GM12878 (cell line): ENCODE results near the gene EPB41L2. TPM values are rescaled to one million over a fixed set of nuclear protein-coding genes. Genes with fewer than 3 reads are reported as not detected.

Experiments used
- ATAC-seq: fragments of 200-7000 bp; cut with Tn5 transposase; 3 replicates; pipeline ENCODE4 v1.9.1; 2020; ENCODE audit warnings: mild to moderate bottlenecking, moderate library complexity
- BruUV-seq: library from RNA; stranded (reverse); fragments of 400-500 nt; replicated peaks from 2 replicates; lab custom pipeline; 2021; lab: Mats Ljungman, UMichigan
- CTCF ChIA-PET: fragments of 300-600 bp; sonication (Branson Sonifier 250); formaldehyde crosslinking; extraction: SDS; loops from one replicate; lab custom pipeline; 2021; ENCODE audit warnings: inconsistent platforms; lab: Yijun Ruan, JAX
- POLR2A ChIA-PET: fragments of 350-600 bp; formaldehyde crosslinking; extraction: SDS; loops from one replicate; lab custom pipeline; 2021; ENCODE audit warnings: inconsistent platforms; lab: Charles Lee
- RAD21 ChIA-PET: fragments of 300-600 bp; sonication (Branson Sonifier 250); formaldehyde crosslinking; loops from one replicate; lab custom pipeline; 2023; ENCODE audit warnings: antibody characterized with exemption; ENCODE audit not compliant: unreplicated experiment; lab: Charles Lee
- SMC1A ChIA-PET: fragments of 300-600 bp; sonication (Branson Sonifier 250); formaldehyde crosslinking; loops from one replicate; lab custom pipeline; 2023; ENCODE audit not compliant: unreplicated experiment, uncharacterized antibody; lab: Charles Lee
- DNase-seq: peaks from one replicate; pipeline ENCODE4 v3.0.0-alpha.2; 2011; ENCODE audit warnings: low read depth, low spot score
- FAIRE-seq: peaks from 3 replicates; lab custom pipeline; 2011; peaks lifted over from hg19 to GRCh38; lab: Jason Lieb, UNC
- H2AFZ ChIP-seq: 2 replicates; pipeline ENCODE4 v1.6.0; 2011; ENCODE audit warnings: low read depth, low read length, control low read depth; ENCODE audit not compliant: control insufficient read depth
- H3K27ac ChIP-seq: 2 replicates; pipeline ENCODE4 v1.5.1; 2011; ENCODE audit warnings: control low read depth; ENCODE audit not compliant: control insufficient read depth, insufficient read depth
- H3K27me3 ChIP-seq, 2 experiments: replicated peaks in 1 of 2; 2 replicates each; pipeline versions ENCODE4 v1.6.0 to v1.6.1; 2011; ENCODE audit warnings: low read length in 1 of 2; ENCODE audit not compliant: control insufficient read depth in 2 of 2, insufficient read depth in 2 of 2
- H3K36me3 ChIP-seq, 2 experiments: 2 replicates each; pipeline ENCODE4 v1.5.1; 2011; ENCODE audit warnings: low read length in 1 of 2; ENCODE audit not compliant: control insufficient read depth in 2 of 2, insufficient read depth in 2 of 2
- H3K4me1 ChIP-seq: 2 replicates; pipeline ENCODE4 v1.6.1; 2011; ENCODE audit warnings: mild to moderate bottlenecking, low read length, moderate library complexity, mixed read lengths; ENCODE audit not compliant: control insufficient read depth, insufficient read depth
- H3K4me2 ChIP-seq: 2 replicates; pipeline ENCODE4 v1.6.0; 2011; ENCODE audit warnings: control low read depth; ENCODE audit not compliant: control insufficient read depth, insufficient read depth
- H3K4me3 ChIP-seq: fragments of 200-600 bp; sonication (generic); 2 replicates; pipeline ENCODE4 v1.5.1; 2016
- H3K79me2 ChIP-seq: 2 replicates; pipeline ENCODE4 v1.6.0; 2011; ENCODE audit warnings: low read length; ENCODE audit not compliant: control insufficient read depth, insufficient read depth
- H3K9ac ChIP-seq: 2 replicates; pipeline ENCODE4 v1.8.0; 2011; ENCODE audit warnings: low read length, control low read depth, mixed read lengths; ENCODE audit not compliant: control insufficient read depth, insufficient read depth
- H3K9me3 ChIP-seq: replicated peaks from 3 replicates; pipeline ENCODE4 v1.5.1; 2011; ENCODE audit warnings: mild to moderate bottlenecking, low read length; ENCODE audit not compliant: control insufficient read depth, insufficient read depth
- H4K20me1 ChIP-seq: 2 replicates; pipeline ENCODE4 v1.6.0; 2011; ENCODE audit not compliant: control insufficient read depth, insufficient read depth
- CHD2 ChIP-seq: IDR thresholded peaks from 2 replicates; pipeline ENCODE4 v1.6.1; 2011; ENCODE audit warnings: low read depth, low read length, improper control_type of control experiment, borderline replicate concordance
- EZH2 ChIP-seq: IDR thresholded peaks from 2 replicates; pipeline ENCODE4 v1.6.1; 2012; ENCODE audit warnings: low read depth, mild to moderate bottlenecking, control low read depth, inconsistent platforms, low read length, borderline replicate concordance; ENCODE audit not compliant: control insufficient read depth
- FOXK2 ChIP-seq: fragments of 450-650 bp; IDR thresholded peaks from 2 replicates; pipeline ENCODE4 v1.6.1; 2017; ENCODE audit warnings: mild to moderate bottlenecking, moderate library complexity
- IKZF1 ChIP-seq: fragments of 450-650 bp; conservative IDR thresholded peaks from 2 replicates; pipeline ENCODE4 v1.6.1; 2017; ENCODE audit warnings: antibody characterized with exemption, mild to moderate bottlenecking
- JUNB ChIP-seq: IDR thresholded peaks from 2 replicates; pipeline ENCODE4 v1.6.1; 2016; ENCODE audit warnings: antibody characterized with exemption, mild to moderate bottlenecking
- MTA3 ChIP-seq: IDR thresholded peaks from 2 replicates; pipeline ENCODE4 v1.6.1; 2012; ENCODE audit warnings: low read length, inconsistent platforms, borderline replicate concordance
- NFYA ChIP-seq: IDR thresholded peaks from 2 replicates; pipeline ENCODE4 v1.6.1; 2011; ENCODE audit warnings: low read depth, mild to moderate bottlenecking, low read length, improper control_type of control experiment, borderline replicate concordance
- RAD21 ChIP-seq: IDR thresholded peaks from 2 replicates; pipeline ENCODE4 v1.6.1; 2011; ENCODE audit warnings: mild to moderate bottlenecking, low read depth, low read length, moderate library complexity; ENCODE audit not compliant: insufficient read depth
- SMC3 ChIP-seq: IDR thresholded peaks from 2 replicates; pipeline ENCODE4 v1.6.1; 2011; ENCODE audit warnings: low read length, improper control_type of control experiment, borderline replicate concordance
- SREBF1 ChIP-seq: IDR thresholded peaks from 2 replicates; pipeline ENCODE4 v1.6.1; 2012; ENCODE audit warnings: mild to moderate bottlenecking, low read length
- TCF7 ChIP-seq: IDR thresholded peaks from 2 replicates; pipeline ENCODE4 v1.6.1; 2014; ENCODE audit warnings: antibody characterized with exemption, borderline replicate concordance
- ZNF217 ChIP-seq: fragments of 450-650 bp; IDR thresholded peaks from 2 replicates; pipeline ENCODE4 v1.6.1; 2017; ENCODE audit warnings: antibody characterized with exemption, mild to moderate bottlenecking
- ZSCAN29 ChIP-seq: fragments of 450-650 bp; IDR thresholded peaks from 2 replicates; pipeline ENCODE4 v1.6.1; 2017; ENCODE audit warnings: mild to moderate bottlenecking, moderate library complexity
- WGBS: methylation state at CpG from one replicate; pipeline ENCODE4 v1.1.6; 2016; ENCODE audit warnings: low lambda C conversion rate; ENCODE audit not compliant: insufficient replicate concordance, insufficient coverage; ENCODE audit errors: missing lambda C conversion rate; 5-methylcytosine and 5-hydroxymethylcytosine counted together
- in situ Hi-C: fragments of 300-500 bp; cut with MboI; formaldehyde crosslinking; loops from 9 replicates; pipeline ENCODE4 v1.14.3; 2018; ENCODE audit warnings: mixed read lengths
- intact Hi-C: fragments of 100-400 bp; cut with micrococcal nuclease; formaldehyde crosslinking; loops from one replicate; pipeline ENCODE4 v1.14.2; 2022; ENCODE audit not compliant: unreplicated experiment
- polyA plus RNA-seq, 11 experiments: library from polyadenylated mRNA; depleted of rRNA in 4 of 11; unstranded in 6 of 11; stranded (reverse) in 5 of 11; fragments of >200 nt; fragmentation: Nextera tagmentation in 4 of 11; fragmentation: Illumina TruSeq in 1 of 11; extraction: Ambion mirVana in 4 of 11; extraction: Trizol in 1 of 11; gene quantifications; 1 replicate in 1 of 11; 2 replicates in 10 of 11; pipeline versions ENCODE4 v1.2.1 to v1.2.3, GENCODE V29; 2011 to 2016; ENCODE audit warnings: inconsistent platforms in 2 of 11, missing spikeins in 2 of 11, low read depth in 1 of 11
- total RNA-seq, 4 experiments: library from RNA; depleted of rRNA in 3 of 4; stranded (reverse); fragments of >200 nt in 3 of 4; fragmentation: Illumina TruSeq in 1 of 4; extraction: Trizol in 1 of 4; gene quantifications; 2 replicates each; pipeline versions ENCODE4 v1.2.1 to v1.2.3, GENCODE V29; 2013 to 2021
- TF ChIP-seq, protein P1 (sequence below): fragments of 450-650 bp; formaldehyde crosslinking; IDR thresholded peaks from 2 replicates; pipeline ENCODE4 v1.4.0; 2022; ENCODE audit warnings: mild to moderate bottlenecking, moderate library complexity
- TF ChIP-seq, protein P2 (sequence below): IDR thresholded peaks from 2 replicates; pipeline ENCODE4 v1.6.1; 2011; ENCODE audit warnings: low read depth, low read length, improper control_type of control experiment, borderline replicate concordance

The EPB41L2 gene
- total and polyA plus RNA-seq, 10 of the 15 experiments (the other 5 are each of a cell fraction or from before 2014, with no cell fraction given): 7.4 to 41.6 (median 19.0) TPM

- ChIA-PET SMC1A (interaction anchor here (1.2 to 17.6 kb wide), 2 partner anchors 19 to 220 kb away, joined by 3 to 301 read pairs; no protein-coding TSS in a partner anchor), RAD21 (interaction anchor here (2.6 kb wide), 1 partner anchor 11 kb away, joined by 10 read pairs; no protein-coding TSS in a partner anchor), POLR2A (no interaction called here), CTCF (interaction anchor here (1.8 kb wide), 1 partner anchor 11 kb away, joined by 14 read pairs; no protein-coding TSS in a partner anchor)
- Histone ChIP-seq H3K9ac (no peak overlapping the region), H3K27ac (no peak overlapping the region), H3K79me2 (no peaks in the 10 kb centered on the region), H3K9me3 (no peaks in the 10 kb centered on the region), H2AFZ (no peak overlapping the region), H4K20me1 (no peaks in the 10 kb centered on the region), H3K4me2 (no peak overlapping the region), H3K4me1 (no peaks in the 10 kb centered on the region), H3K4me3 (no peak overlapping the region), H3K27me3 (no peaks in the 10 kb centered on the region), H3K36me3 (peaks cover 4 to 6% of the 10 kb centered on the region in 2 experiments)
- no peak for FAIRE-seq
- ATAC-seq: no peak
- in situ Hi-C loops: no loop called here
- intact Hi-C loops: no loop called here
- TF ChIP-seq JUNB (no peak), EZH2 (no peak), ZSCAN29 (no peak), ZNF217 (no peak), MTA3 (no peak), CHD2 (no peak), SMC3 (no peak), IKZF1 (no peak)
- 91% methylated on average over 5 of the region's 5 CpGs for WGBS
- no peak for DNase-seq
- no TSS peak for BruUV-seq
These were observed 166.8 kb downstream of the EPB41L2 start for GRCh38 chr6:130896249-130896648.

- intact Hi-C loops: no loop called here
- FAIRE-seq (no peak), DNase-seq (no peak), ATAC-seq (no peak)
- WGBS: 72% methylated on average over 2 of the region's 2 CpGs
- peaks cover 4% of the 10 kb centered on the region in 2 experiments for H3K36me3 ChIP-seq
- RAD21 ChIA-PET: interaction anchor here (2.6 kb wide), 1 partner anchor 10 kb away, joined by 10 read pairs; no protein-coding TSS in a partner anchor
- no peaks in the 10 kb centered on the region for H3K4me1 ChIP-seq
- H4K20me1 ChIP-seq: no peaks in the 10 kb centered on the region
- in situ Hi-C loops: no loop called here
- no peak overlapping the region for H2AFZ ChIP-seq
- H3K27me3 ChIP-seq: no peaks in the 10 kb centered on the region
- no peak overlapping the region for H3K4me2 ChIP-seq
- H3K9ac ChIP-seq: no peak overlapping the region
- CTCF ChIA-PET: interaction anchor here (0.7 to 15.9 kb wide), 3 partner anchors 10 to 220 kb away, joined by 3 to 365 read pairs (median 14); no protein-coding TSS in a partner anchor
- no peaks in the 10 kb centered on the region for H3K79me2 ChIP-seq
- SMC1A ChIA-PET: interaction anchor here (1.0 to 17.6 kb wide), 4 partner anchors 10 to 221 kb away, joined by 3 to 301 read pairs (median 11); no protein-coding TSS in a partner anchor
- H3K27ac ChIP-seq: no peak overlapping the region
- POLR2A ChIA-PET: no interaction called here
- no peak overlapping the region for H3K4me3 ChIP-seq
- H3K9me3 ChIP-seq: no peaks in the 10 kb centered on the region
- BruUV-seq: no TSS peak
- TF ChIP-seq FOXK2 (no peak), NFYA (no peak), RAD21 (no peak), SREBF1 (no peak), TCF7 (no peak)
- TF ChIP-seq, protein P1, sequence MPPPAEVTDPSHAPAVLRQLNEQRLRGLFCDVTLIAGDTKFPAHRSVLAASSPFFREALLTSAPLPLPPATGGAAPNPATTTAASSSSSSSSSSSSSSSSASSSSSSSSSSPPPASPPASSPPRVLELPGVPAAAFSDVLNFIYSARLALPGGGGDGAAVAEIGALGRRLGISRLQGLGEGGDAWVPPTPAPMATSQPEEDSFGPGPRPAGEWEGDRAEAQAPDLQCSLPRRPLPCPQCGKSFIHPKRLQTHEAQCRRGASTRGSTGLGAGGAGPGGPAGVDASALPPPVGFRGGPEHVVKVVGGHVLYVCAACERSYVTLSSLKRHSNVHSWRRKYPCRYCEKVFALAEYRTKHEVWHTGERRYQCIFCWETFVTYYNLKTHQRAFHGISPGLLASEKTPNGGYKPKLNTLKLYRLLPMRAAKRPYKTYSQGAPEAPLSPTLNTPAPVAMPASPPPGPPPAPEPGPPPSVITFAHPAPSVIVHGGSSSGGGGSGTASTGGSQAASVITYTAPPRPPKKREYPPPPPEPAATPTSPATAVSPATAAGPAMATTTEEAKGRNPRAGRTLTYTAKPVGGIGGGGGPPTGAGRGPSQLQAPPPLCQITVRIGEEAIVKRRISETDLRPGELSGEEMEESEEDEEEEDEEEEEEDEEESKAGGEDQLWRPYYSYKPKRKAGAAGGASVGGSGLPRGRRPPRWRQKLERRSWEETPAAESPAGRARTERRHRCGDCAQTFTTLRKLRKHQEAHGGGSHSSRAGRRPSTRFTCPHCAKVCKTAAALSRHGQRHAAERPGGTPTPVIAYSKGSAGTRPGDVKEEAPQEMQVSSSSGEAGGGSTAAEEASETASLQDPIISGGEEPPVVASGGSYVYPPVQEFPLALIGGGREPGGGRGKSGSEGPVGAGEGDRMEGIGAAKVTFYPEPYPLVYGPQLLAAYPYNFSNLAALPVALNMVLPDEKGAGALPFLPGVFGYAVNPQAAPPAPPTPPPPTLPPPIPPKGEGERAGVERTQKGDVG (CRISPR knock-in tag): no peak
- TF ChIP-seq, protein P2, sequence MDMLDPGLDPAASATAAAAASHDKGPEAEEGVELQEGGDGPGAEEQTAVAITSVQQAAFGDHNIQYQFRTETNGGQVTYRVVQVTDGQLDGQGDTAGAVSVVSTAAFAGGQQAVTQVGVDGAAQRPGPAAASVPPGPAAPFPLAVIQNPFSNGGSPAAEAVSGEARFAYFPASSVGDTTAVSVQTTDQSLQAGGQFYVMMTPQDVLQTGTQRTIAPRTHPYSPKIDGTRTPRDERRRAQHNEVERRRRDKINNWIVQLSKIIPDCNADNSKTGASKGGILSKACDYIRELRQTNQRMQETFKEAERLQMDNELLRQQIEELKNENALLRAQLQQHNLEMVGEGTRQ: no peak
These were observed 167.5 kb downstream of the EPB41L2 start for GRCh38 chr6:130895516-130895915.
